ENCODE results near the gene RFC2. TPM values are rescaled to one million over a fixed set of nuclear protein-coding genes. Genes with fewer than 3 reads are reported as not detected.
A peak's percentile ranks its signal among the peaks of the same experiment; 100 is the strongest.

The RFC2 gene
- total and polyA plus RNA-seq, 2 of the 8 experiments (the other 6 are each of a cell fraction or from before 2014, with no cell fraction given): 52.9 to 85.4 TPM

GRCh38 chr7:74271742-74272141, 17.5 kb upstream of the RFC2 start:
- Histone ChIP-seq H3K23me2 (ENCODE audit: low read depth, low read length) (no peaks in the 10 kb centered on the region), H3K23ac (ENCODE audit: insufficient read length) (no peak overlapping the region), H4K20me1 (replicated peaks in 1 of 2; ENCODE audit: control insufficient read depth in 1 of 2, insufficient read depth in 2 of 2, low read length in 2 of 2) (no peaks in the 10 kb centered on the region), H4K5ac (ENCODE audit: insufficient read length, low read depth, low read length) (no peak overlapping the region), H3K56ac (replicated peaks; ENCODE audit: insufficient read length, low read depth, low read length) (no peak overlapping the region), H2BK12ac (ENCODE audit: low read depth, low read length) (peak overlapping the region; percentile 87; the same call in 1 of the 2 replicates), H3K4ac (replicated peaks; ENCODE audit: insufficient read length, low read depth, low read length) (no peak overlapping the region), H2BK5ac (ENCODE audit: low read depth, low read length) (no peak overlapping the region), H3K9me3 (ENCODE audit: insufficient read depth in 2 of 2, low read depth in 1 of 2, low read length in 1 of 2) (no peaks in the 10 kb centered on the region), H2BK20ac (ENCODE audit: low read length) (no peak overlapping the region), H4K8ac (ENCODE audit: extremely low read depth, insufficient read depth, low read length) (no peak overlapping the region), H2AK5ac (ENCODE audit: low read depth, low read length) (no peak overlapping the region), H3K36me3 (ENCODE audit: control insufficient read depth in 2 of 4, insufficient read depth in 4 of 4, low read length in 3 of 4) (no peaks in the 10 kb centered on the region), H2BK120ac (replicated peaks; ENCODE audit: low read depth, low read length) (no peak overlapping the region), H3K27me3 (replicated peaks in 1 of 4; ENCODE audit: control insufficient read depth in 3 of 4, extremely low read depth in 1 of 4, insufficient read depth in 3 of 4, low read length in 3 of 4) (no peaks in the 10 kb centered on the region; a peak in 1 of 7 replicates), H3K4me3 (ENCODE audit: extremely low read depth in 1 of 4, insufficient read depth in 2 of 4, low read depth in 3 of 4, low read length in 4 of 4) (no peak overlapping the region), H3K14ac (ENCODE audit: insufficient read length) (no peak overlapping the region), H4K91ac (replicated peaks; ENCODE audit: insufficient read length, low read length) (no peak overlapping the region), H3K9ac (replicated peaks in 1 of 4; ENCODE audit: extremely low read depth in 1 of 4, low read depth in 3 of 4, low read length in 3 of 4) (no peak overlapping the region), H2BK15ac (ENCODE audit: low read length) (no peak overlapping the region), H3K4me1 (replicated peaks in 1 of 4; ENCODE audit: control insufficient read depth in 3 of 4, insufficient read depth in 4 of 4, low read length in 3 of 4) (peaks cover 0 to 10% (median 7%) of the 10 kb centered on the region in 4 experiments; a peak in 6 of 7 replicates), H3K27ac (ENCODE audit: low read depth, low read length) (no peak overlapping the region), H3K79me1 (ENCODE audit: low read depth, low read length) (no peaks in the 10 kb centered on the region), H2AFZ (ENCODE audit: low read length) (no peak overlapping the region), H3K79me2 (ENCODE audit: control insufficient read depth in 1 of 2, insufficient read depth in 2 of 2, low read length in 2 of 2) (no peaks in the 10 kb centered on the region), H3K18ac (ENCODE audit: extremely low read depth, low read length) (no peak overlapping the region), H3K4me2 (ENCODE audit: insufficient read depth in 1 of 2, low read depth in 2 of 2, low read length in 2 of 2) (no peak overlapping the region)
- POLR2A ChIA-PET (ENCODE audit: partially characterized antibody): interaction anchor here (1.5 to 6.2 kb wide), 4 partner anchors 12 to 100 kb away, joined by 5 to 97 read pairs (median 18); partner anchors contain the start of genes CLIP2 and RFC2
- 89% methylated on average over 6 of the region's 6 CpGs; no CpG with 5 or more reads in 1 of the 2 experiments for WGBS, 2 experiments (ENCODE audit: extremely low coverage in 1 of 2, insufficient coverage in 1 of 2, insufficient read length in 1 of 2, insufficient replicate concordance in 2 of 2, low coverage in 1 of 2, low lambda C conversion rate in 2 of 2, missing lambda C conversion rate in 1 of 2)
- DNase-seq (ENCODE audit: low read depth in 1 of 2, low spot score in 2 of 2) (no peak), FAIRE-seq (no peak)
- CTCF ChIA-PET (ENCODE audit: partially characterized antibody): interaction anchor here (1.9 to 5.6 kb wide), 3 partner anchors 11 to 130 kb away, joined by 4 to 47 read pairs (median 25); partner anchors contain the start of gene CLIP2
- TF ChIP-seq SIRT6 (IDR thresholded peaks at IDR 0.05; ENCODE audit: low read length) (no peak), ZNF274 (IDR thresholded peaks at IDR 0.05; ENCODE audit: borderline replicate concordance, extremely low read depth, low read length) (no peak)

All from H1 (cell line).